ENCODE results near the gene CHID1. TPM values are rescaled to one million over a fixed set of nuclear protein-coding genes. Genes with fewer than 3 reads are reported as not detected.
A peak's percentile ranks its signal among the peaks of the same experiment; 100 is the strongest.

The CHID1 gene
- total and polyA plus RNA-seq, 9 of the 15 experiments (the other 6 are each of a cell fraction or from before 2014, with no cell fraction given): 15.1 to 108 (median 39.8) TPM

GRCh38 chr11:833114-833791 lies 77.4 kb downstream of the CHID1 start (continued):
- TF ChIP-seq NR2C2 (CRISPR knock-in tag; IDR thresholded peaks at IDR 0.05) (no peak), NR2C2 (tag; IDR thresholded peaks at IDR 0.05) (0 out of 2 replicates have a peak, but pooled peaks have one; percentile 44), XRCC4 (IDR thresholded peaks at IDR 0.05; ENCODE audit: extremely low read depth, insufficient read depth, insufficient read length) (no peak), ZNF398 (CRISPR knock-in tag; IDR thresholded peaks at IDR 0.05) (no peak), JUN (IDR thresholded peaks at IDR 0.05; ENCODE audit: borderline replicate concordance, low read depth, low read length) (peak; percentile 75; the same call in 1 of the 2 replicates), JUN (CRISPR knock-in tag; IDR thresholded peaks at IDR 0.05; ENCODE audit: borderline replicate concordance) (no peak), SNRNP70 (optimal IDR thresholded peaks at IDR 0.05; ENCODE audit: low read depth, low read length) (no peak), CHCHD3 (CRISPR knock-in tag; IDR thresholded peaks at IDR 0.05) (no peak), TCF7 (IDR thresholded peaks at IDR 0.05; ENCODE audit: borderline replicate concordance) (no peak), PBX2 (CRISPR knock-in tag; IDR thresholded peaks at IDR 0.05; ENCODE audit: low read depth) (no peak), PBX2 (tag; conservative IDR thresholded peaks at IDR 0.05; ENCODE audit: low read depth) (no peak), VEZF1 (CRISPR knock-in tag; IDR thresholded peaks at IDR 0.05) (peak; percentile 81), TRIM28 (IDR thresholded peaks at IDR 0.05) (no peak), HIVEP1 (CRISPR knock-in tag; IDR thresholded peaks at IDR 0.05) (no peak), ILF3 (IDR thresholded peaks at IDR 0.05; ENCODE audit: borderline replicate concordance) (no peak), RNF2 (IDR thresholded peaks at IDR 0.05) (no peak), EGR1 (conservative IDR thresholded peaks at IDR 0.05) (peak; percentile 44), BRD9 (IDR thresholded peaks at IDR 0.05; ENCODE audit: low read depth, partially characterized antibody) (no peak), ZBTB33 (CRISPR knock-in tag; IDR thresholded peaks at IDR 0.05) (peak; percentile 17; the same call in 1 of the 2 replicates), SRSF3 (IDR thresholded peaks at IDR 0.05; ENCODE audit: insufficient read depth, low read length) (no peak), ZNF217 (CRISPR knock-in tag; IDR thresholded peaks at IDR 0.05) (no peak), ZNF232 (CRISPR knock-in tag; IDR thresholded peaks at IDR 0.05) (no peak)
